Measurements from ENCODE around the gene GNB5.

DNA sequence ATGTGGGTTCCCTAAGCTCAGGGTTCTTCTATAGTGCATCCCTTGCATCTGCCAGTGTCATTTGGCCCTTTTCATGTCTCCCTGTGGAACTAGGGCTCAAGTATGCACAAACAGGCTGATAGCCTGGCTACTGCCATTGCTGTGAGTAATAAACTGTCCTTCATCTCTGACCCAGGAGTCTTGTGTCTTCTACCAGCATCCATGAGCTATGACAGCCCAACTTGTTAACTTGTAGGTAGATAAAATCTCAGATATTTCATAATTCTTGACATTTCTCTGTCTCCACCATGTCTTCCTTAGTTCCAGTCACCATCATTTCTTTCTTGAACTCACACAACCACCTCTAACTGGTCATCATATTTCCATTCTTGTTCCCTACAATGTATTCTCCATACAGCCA, 59.1 kb downstream of the GNB5 start:
- TF ChIP-seq EZH2 (conservative IDR thresholded peaks at IDR 0.05; ENCODE audit: low read depth, low read length) (no peak), ZNF207 (IDR thresholded peaks at IDR 0.05; ENCODE audit: borderline replicate concordance) (no peak), SOX5 (CRISPR knock-in tag; IDR thresholded peaks at IDR 0.05; ENCODE audit: borderline replicate concordance) (no peak), KDM1A (CRISPR knock-in tag; IDR thresholded peaks at IDR 0.05) (no peak), U2AF1 (optimal IDR thresholded peaks at IDR 0.05; ENCODE audit: low read depth, low read length) (no peak), ZZZ3 (CRISPR knock-in tag; IDR thresholded peaks at IDR 0.05; ENCODE audit: borderline replicate concordance) (no peak), POLR2AphosphoS5 (IDR thresholded peaks at IDR 0.05; ENCODE audit: low read depth, low read length) (no peak), MYC (CRISPR knock-in tag; IDR thresholded peaks at IDR 0.05; ENCODE audit: borderline replicate concordance) (no peak)
- TF ChIP-seq, protein P1, sequence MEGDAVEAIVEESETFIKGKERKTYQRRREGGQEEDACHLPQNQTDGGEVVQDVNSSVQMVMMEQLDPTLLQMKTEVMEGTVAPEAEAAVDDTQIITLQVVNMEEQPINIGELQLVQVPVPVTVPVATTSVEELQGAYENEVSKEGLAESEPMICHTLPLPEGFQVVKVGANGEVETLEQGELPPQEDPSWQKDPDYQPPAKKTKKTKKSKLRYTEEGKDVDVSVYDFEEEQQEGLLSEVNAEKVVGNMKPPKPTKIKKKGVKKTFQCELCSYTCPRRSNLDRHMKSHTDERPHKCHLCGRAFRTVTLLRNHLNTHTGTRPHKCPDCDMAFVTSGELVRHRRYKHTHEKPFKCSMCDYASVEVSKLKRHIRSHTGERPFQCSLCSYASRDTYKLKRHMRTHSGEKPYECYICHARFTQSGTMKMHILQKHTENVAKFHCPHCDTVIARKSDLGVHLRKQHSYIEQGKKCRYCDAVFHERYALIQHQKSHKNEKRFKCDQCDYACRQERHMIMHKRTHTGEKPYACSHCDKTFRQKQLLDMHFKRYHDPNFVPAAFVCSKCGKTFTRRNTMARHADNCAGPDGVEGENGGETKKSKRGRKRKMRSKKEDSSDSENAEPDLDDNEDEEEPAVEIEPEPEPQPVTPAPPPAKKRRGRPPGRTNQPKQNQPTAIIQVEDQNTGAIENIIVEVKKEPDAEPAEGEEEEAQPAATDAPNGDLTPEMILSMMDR (CRISPR knock-in tag; IDR thresholded peaks at IDR 0.05), result no peak

Measured in HepG2 (cell line).